Progenitor cell of endocrine pancreas (in vitro differentiated cells): ENCODE measurements around the gene RAD9A. TPM values are rescaled to one million over a fixed set of nuclear protein-coding genes. Genes with fewer than 3 reads are reported as not detected.
A peak's percentile ranks its signal among the peaks of the same experiment; 100 is the strongest.

Experiments used
- DNase-seq: peaks from one replicate; pipeline ENCODE4 v3.0.0; 2021; ENCODE audit warnings: low spot score; ENCODE audit not compliant: unreplicated experiment
- H3K27ac Mint-ChIP-seq: 2 replicates; pipeline ENCODE4 v1.8.0; 2021; ENCODE audit warnings: mild to moderate bottlenecking, moderate library complexity, mixed read lengths
- H3K27me3 Mint-ChIP-seq: 2 replicates; pipeline ENCODE4 v1.8.0; 2021; ENCODE audit warnings: mixed read lengths
- H3K36me3 Mint-ChIP-seq: 2 replicates; pipeline ENCODE4 v1.8.0; 2022; ENCODE audit warnings: mixed read lengths; ENCODE audit not compliant: insufficient read depth
- H3K4me1 Mint-ChIP-seq: 2 replicates; pipeline ENCODE4 v1.8.0; 2021; ENCODE audit warnings: low read depth, mixed read lengths
- H3K4me3 Mint-ChIP-seq: 2 replicates; pipeline ENCODE4 v1.8.0; 2021; ENCODE audit warnings: low read depth, mild to moderate bottlenecking, moderate library complexity, mixed read lengths
- H3K9me3 Mint-ChIP-seq: 2 replicates; pipeline ENCODE4 v1.8.0; 2021; ENCODE audit warnings: low read depth, mixed read lengths
- total RNA-seq: library from RNA; stranded (reverse); gene quantifications from 2 replicates; pipeline ENCODE4 v1.2.1, GENCODE V29; 2021
- TF ChIP-seq, protein P1 (sequence below): fragments of 200-600 bp; sonication (generic); IDR thresholded peaks from one replicate; pipeline ENCODE4 v1.5.0; 2021; ENCODE audit warnings: antibody characterized with exemption, mild to moderate bottlenecking; ENCODE audit not compliant: unreplicated experiment

RAD9A gene
- total RNA-seq, 1 donor from 2014 or later, result 39.0 TPM

DNA sequence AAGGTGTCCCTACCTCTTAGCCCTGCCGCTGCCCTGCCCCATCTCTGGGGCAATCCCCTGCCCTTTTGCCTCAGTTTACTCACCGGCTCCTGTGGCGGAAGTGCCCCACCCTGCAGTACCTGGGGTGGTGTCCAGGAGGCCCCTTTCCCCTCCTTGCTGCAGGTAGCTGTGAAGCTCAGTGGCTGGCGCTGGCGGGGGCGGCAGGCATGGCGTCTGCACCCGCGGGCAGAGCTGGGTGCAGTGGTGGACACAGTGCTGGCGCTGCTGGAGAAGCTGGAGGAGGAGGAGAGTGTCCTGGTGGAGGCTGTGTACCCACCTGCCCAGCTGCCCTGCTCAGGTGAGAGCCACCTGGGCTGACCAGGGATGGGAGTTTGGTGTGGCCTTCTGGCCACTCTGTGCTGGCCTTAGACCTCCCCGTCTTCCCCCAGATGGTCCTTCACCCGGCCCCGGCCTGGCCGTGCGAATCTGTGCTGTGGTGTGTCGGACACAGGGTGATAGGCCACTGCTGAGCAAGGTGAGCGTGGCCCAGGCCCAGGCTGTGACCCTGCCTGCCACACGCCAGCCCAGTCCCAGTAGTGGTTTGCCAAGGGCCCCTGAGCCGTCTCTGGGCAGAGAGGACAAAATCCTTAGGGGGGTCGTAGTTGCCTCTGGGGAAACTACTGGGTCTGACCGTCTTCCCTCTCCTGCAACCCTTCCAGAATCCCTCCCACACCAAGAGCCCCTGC is 27.7 kb downstream of the RAD9A start:
- Mint-ChIP-seq H3K36me3 (no peaks in the 10 kb centered on the region), H3K27me3 (peaks cover 15% of the 10 kb centered on the region), H3K4me1 (peaks cover 3% of the 10 kb centered on the region), H3K9me3 (no peaks in the 10 kb centered on the region), H3K4me3 (no peak overlapping the region), H3K27ac (no peak overlapping the region)
- no peak for DNase-seq
- TF ChIP-seq, protein P1, sequence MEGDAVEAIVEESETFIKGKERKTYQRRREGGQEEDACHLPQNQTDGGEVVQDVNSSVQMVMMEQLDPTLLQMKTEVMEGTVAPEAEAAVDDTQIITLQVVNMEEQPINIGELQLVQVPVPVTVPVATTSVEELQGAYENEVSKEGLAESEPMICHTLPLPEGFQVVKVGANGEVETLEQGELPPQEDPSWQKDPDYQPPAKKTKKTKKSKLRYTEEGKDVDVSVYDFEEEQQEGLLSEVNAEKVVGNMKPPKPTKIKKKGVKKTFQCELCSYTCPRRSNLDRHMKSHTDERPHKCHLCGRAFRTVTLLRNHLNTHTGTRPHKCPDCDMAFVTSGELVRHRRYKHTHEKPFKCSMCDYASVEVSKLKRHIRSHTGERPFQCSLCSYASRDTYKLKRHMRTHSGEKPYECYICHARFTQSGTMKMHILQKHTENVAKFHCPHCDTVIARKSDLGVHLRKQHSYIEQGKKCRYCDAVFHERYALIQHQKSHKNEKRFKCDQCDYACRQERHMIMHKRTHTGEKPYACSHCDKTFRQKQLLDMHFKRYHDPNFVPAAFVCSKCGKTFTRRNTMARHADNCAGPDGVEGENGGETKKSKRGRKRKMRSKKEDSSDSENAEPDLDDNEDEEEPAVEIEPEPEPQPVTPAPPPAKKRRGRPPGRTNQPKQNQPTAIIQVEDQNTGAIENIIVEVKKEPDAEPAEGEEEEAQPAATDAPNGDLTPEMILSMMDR, result no peak

DNA sequence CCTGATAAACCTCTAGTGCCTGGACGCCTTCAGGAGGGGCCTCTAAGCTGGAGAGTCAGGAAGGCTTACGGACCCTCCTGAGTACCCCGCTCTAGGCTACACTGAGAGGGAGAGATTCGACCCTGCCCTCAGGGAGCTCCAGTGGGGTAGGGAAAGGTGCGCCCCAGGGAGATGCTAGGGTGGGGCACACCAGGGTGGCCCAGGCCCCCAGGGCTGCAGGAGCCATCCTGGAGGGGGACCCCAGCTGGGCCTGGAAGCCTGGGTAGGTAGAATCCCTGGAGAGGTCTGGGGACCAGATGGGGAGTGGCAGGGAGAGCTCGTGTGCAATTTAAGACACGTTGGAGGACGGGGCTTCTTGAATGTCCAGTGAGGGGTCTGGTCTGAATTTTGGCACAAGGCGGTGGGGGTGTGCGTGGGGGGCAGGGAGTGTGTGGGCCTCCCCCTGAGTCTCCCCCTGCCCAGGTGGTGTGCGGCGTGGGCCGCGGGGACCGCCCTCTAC is 28.4 kb downstream of the RAD9A start:
- Mint-ChIP-seq H3K27ac (no peak overlapping the region), H3K27me3 (peaks cover 15% of the 10 kb centered on the region), H3K36me3 (no peaks in the 10 kb centered on the region), H3K4me1 (peaks cover 3% of the 10 kb centered on the region), H3K9me3 (no peaks in the 10 kb centered on the region), H3K4me3 (peak overlapping the region; percentile 57)
- TF ChIP-seq, protein P1, result no peak
- no peak for DNase-seq

DNA sequence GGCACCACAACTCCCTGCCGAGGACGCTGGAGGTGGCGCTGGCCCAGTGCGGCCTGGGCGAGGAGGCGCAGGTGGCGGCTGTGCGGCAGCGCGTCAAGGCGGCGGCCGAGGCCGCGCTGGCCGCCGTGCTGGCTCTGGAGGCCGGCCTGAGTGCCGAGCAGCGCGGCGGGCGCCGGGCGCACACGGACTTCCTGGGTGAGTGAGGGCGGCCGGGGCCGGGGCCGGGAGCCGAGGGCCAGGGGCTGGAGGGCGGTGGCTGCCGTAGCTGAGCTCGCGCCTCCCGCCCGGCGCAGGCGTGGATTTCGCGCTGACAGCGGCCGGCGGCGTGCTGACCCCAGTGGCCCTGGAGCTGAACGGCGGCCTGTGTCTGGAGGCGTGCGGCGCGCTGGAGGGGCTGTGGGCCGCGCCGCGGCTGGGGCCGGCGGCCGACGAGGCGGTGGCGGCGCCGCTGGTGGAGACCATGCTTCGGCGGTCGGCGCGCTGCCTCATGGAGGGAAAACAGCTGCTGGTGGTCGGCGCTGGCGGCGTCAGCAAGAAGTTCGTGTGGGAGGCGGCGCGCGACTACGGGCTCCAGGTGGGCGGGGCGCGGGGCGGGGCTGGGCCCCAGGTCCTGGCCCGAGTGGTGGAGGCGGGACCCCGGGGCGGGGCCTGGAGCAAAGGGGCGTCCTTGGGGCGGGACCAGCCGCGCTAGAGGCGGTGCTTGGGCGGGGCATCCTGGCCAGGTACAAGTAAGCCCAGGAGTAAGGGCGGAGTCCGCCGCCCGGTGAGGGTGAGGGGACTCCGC is 29.1 kb downstream of the RAD9A start:
- Mint-ChIP-seq H3K9me3 (no peaks in the 10 kb centered on the region), H3K27ac (peak overlapping the region; percentile 89), H3K4me3 (peak overlapping the region; percentile 57), H3K27me3 (peaks cover 15% of the 10 kb centered on the region), H3K4me1 (peaks cover 3% of the 10 kb centered on the region), H3K36me3 (no peaks in the 10 kb centered on the region)
- DNase-seq, result peak; percentile 98
- TF ChIP-seq, protein P1, result no peak

DNA sequence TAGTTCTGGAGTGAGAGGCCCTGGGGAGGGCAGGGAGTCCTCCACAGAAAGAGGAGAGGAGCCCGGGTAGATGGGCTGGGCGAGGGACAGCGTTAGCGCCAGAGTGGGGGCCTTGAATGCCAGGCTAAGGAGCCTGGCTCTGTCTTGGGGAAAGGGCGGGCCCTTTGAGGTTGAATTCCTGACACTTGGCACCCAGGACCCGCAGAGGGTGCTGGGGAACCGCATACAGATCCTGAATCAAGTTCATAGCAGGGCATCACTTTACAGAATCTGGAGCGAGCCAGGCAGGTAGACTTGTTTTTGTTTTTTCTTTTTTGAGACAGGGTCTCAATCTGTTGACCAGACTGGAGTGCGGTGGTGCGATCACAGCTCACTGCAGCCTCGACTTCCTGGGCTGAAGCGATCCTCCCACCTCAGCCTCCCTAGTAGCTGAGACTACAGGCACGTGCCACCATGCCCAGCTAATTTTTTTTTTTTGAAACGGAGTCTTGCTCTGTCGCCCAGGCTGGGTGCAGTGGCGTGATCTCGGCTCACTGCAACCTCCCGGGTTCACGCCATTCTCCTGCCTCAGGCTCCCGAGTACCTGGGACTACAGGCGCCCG is 29.7 kb downstream of the RAD9A start:
- no peaks in the 10 kb centered on the region for H3K9me3 Mint-ChIP-seq
- peak overlapping the region; percentile 54 for H3K4me3 Mint-ChIP-seq
- no peak for DNase-seq
- TF ChIP-seq, protein P1, result no peak
- peak overlapping the region; percentile 89 for H3K27ac Mint-ChIP-seq
- peaks cover 1% of the 10 kb centered on the region for H3K4me1 Mint-ChIP-seq
- H3K27me3 Mint-ChIP-seq, result peaks cover 8% of the 10 kb centered on the region
- no peaks in the 10 kb centered on the region for H3K36me3 Mint-ChIP-seq

DNA sequence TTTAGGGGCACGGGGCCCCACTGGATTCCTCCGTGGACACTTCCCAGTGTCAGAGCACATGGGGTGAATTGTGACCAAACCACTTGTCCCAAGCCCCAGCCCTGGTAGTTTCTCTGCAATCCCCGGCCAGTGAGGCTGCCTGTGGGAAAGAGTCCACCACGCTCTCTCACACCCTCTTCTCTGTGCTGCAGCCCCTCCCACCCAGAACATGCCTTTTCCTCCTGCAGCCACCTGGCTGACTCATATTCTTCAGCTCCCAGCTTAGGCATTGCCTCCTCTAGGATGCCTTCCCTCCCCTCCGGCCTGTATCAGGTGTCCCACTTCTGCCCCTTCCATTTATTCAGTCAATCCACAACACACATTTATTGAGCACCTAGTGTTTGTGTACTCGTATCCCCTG is 31.1 kb downstream of the RAD9A start:
- H3K36me3 Mint-ChIP-seq, result no peaks in the 10 kb centered on the region
- no peak for DNase-seq
- H3K4me3 Mint-ChIP-seq, result peak overlapping the region; percentile 3
- no peaks in the 10 kb centered on the region for H3K9me3 Mint-ChIP-seq
- peaks cover 4% of the 10 kb centered on the region for H3K4me1 Mint-ChIP-seq
- peaks cover 4% of the 10 kb centered on the region for H3K27me3 Mint-ChIP-seq
- peak overlapping the region; percentile 82 for H3K27ac Mint-ChIP-seq
- TF ChIP-seq, protein P1, result no peak
